GM18511 (cell line): ENCODE measurements around the gene GOSR2.

ENCODE experiments used
- ATAC-seq: cut with Tn5 transposase; IDR thresholded peaks from one replicate; pipeline ENCODE4 v1.9.1; 2021; ENCODE audit warnings: mild to moderate bottlenecking, moderate library complexity; ENCODE audit not compliant: unreplicated experiment

GOSR2 gene

DNA sequence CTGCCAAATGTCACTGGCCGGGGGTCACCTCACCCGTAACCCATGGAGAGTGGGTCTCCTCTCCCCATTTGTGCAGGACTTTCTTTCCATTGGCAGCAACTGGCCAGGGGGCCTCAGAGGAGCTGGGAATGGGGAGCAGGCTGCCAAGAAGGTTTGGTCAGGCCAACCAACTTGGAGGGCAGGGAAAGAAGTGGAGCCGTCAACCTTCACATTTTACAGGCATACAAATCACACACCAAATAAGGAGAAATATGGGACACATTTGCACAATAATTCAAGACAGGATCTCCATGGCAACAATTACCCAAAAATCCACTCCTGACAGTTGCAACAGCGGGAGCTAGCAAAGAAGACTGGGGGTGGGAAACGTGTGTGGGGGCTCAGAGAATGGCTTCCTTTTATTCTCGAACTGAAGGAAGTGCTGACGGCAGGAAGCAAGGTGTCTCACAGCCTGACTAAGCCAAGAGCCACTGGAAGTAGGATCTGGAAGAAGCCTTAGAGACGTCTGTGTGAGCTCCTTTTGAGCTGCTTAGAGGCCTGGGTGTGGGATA is 35.2 kb downstream of the GOSR2 start:
- no peak for ATAC-seq

DNA sequence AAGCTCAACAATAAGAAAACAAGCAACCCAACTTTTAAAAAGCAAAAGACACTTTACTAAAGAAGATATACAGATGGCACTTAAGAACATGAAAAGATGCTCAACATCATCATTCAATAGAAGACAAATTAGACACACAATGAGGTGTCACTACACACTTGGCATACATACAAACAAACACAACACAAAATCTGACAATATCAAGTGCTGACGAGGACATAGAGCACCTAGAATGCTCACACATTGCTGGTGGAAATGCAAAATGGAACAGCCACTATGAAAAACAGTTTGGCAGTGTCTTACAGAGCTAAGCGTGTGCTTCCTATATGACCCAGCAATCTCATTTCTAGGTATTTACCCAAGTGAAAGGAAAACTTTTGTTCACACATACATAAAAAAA is 37.2 kb downstream of the GOSR2 start:
- no peak for ATAC-seq

DNA sequence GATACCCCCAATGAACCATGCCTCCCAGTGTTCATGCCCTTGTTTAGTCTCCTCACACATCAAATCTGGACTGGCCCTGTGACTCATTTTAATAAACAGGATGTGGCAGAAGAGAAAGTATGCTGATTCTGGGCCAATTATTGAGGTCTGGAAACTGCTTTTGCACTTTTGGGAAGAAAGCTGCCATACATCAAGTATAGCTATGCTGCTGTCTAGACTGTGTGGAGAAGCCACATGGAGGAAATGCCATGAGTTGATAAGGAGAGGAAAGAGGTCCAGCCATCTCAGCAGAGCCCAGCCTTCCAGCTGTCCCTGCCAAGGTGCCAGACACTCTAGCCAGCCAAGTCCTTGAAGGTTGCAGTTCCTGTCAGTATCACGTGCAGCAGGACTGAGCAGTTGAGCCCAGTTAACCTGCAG is 39.4 kb downstream of the GOSR2 start:
- ATAC-seq: no peak

GRCh38 chr17:46963571-46963970 is 40.6 kb downstream of the GOSR2 start:
- ATAC-seq: no peak

- no peak for ATAC-seq
Measured at GRCh38 chr17:46964315-46965265, 41.6 kb downstream of the GOSR2 start.

- no peak for ATAC-seq
Measured at GRCh38 chr17:46968224-46968834, 45.4 kb downstream of the GOSR2 start.

- no peak for ATAC-seq
Measured at GRCh38 chr17:46968896-46969295, 45.9 kb downstream of the GOSR2 start.

DNA sequence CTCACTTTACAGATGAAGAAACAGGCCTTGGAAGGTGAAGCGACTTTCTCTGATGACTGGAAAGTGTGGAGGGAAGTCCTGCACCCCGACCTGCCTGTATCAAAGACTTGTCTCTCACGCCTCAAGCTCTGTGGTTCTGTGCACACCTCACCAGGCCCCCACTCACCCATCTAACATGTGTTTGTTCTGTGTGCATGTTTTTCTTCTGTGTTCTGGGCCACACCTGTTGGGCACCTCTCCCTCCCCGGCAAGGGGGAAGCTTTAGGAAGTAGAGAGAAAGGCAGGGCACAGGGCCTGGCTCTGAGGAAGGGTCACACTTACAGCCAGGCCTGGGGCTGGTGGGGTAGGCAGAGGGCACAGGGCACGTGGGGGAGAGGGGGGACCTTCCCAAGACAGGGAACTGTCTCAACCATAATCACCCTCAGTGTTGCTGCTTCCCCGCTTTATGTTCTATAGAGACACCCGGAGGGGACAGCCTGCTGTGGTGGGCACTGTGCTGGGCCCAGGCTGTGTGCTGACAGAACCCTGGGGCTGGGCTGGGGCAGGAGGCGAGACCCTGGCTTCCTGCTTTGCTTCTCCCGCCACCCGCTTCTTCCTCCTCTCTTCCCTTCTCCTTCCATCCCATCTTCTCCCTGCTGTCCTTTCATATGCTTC is 48.8 kb downstream of the GOSR2 start:
- ATAC-seq: no peak

GRCh38 chr17:46972346-46972745 is 49.4 kb downstream of the GOSR2 start:
- no peak for ATAC-seq

DNA sequence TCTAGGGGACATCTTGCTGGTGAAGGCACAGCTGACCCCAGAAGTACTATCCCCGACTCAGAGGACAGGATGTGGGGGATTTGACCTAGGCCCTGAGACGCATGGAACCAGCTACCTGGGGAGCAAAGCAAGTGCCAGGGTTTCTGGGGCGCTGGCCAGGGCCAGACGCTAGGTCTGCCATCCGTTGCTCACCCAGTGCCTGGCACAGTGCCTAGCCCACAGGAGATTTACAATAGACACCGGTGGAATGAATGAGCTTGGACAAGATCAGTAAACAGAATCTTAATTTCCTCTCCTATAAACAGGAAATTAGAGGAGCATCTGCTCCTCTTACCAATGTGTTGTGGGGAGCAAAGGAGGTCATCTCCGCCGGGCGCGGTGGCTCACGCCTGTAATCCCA is 51.1 kb downstream of the GOSR2 start:
- ATAC-seq: no peak

DNA sequence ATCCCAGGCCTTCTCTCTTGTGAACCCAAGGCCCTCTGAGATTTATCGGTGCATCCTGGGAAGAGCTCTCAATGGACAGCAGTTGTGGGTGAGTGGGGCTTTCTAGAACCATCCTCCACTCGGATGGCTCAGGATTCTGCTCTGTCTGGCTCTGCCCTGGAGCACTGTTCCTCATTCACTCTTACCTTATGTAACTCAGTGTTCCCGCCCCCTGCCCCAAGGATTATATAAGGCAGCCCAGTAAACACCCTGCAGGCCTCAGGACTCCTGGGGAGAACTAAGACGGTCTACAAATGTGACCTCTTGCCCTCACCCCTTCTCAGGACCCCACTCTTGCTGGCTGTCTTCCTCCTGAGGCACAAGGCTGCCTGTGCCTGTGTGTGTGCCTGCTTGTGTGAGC is 52.3 kb downstream of the GOSR2 start:
- ATAC-seq: no peak

- no peak for ATAC-seq
Measured at GRCh38 chr17:46976626-46977270, 53.8 kb downstream of the GOSR2 start.

DNA sequence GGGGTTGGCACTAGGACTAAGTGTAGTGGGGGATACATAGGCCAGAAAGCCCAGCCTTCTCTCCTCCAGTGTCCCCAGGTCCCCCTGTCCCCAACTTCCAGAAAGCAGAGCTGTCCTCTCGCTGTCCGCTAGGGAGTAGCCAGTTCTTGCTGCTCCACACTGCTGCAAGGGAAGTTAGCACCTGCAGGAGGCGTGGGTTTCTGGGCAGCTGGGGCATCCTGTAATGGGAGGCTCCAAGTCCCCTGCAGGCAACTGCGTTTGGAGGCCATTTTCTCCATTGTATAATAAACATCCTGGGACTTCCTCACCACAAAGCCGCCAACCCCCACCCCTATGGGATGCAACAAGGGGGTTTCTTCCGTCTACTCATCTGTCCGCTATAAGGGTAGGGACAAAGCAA is 54.4 kb downstream of the GOSR2 start:
- no peak for ATAC-seq

- ATAC-seq: no peak
Measured at GRCh38 chr17:46977750-46978488, 55.0 kb downstream of the GOSR2 start.

DNA sequence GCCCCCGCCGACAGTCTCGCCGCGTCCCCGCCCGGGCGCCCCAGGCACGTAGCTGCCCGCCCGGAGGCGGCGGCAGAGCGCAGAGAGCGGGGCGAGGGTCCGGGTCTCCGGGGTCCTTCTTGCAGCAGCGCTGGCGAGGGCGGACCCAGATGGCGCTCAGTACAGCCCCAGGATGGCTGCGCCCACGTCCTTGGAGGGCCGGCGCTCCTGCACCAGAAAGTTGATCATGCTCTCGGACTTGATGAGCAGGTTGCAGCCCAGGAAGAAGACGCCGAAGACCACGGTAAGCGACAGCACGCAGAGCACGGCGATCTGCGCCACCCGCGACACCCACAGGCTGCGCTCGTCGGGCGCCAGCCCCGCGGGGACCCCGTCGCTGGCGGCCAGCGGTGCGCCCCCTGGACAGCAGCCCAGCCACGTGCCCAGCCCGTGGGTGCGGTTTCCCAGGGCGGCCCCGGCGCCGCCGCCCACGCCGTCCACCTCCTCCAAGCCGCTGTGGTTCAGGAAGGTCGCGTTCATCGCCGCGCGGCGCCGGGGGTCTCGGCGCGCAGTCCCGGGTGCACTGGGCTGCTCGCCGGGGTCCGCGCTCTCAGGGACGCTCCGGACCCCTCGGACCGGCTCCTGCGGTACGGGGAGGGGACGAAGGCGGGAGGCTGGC is 55.7 kb downstream of the GOSR2 start:
- ATAC-seq: no peak

DNA sequence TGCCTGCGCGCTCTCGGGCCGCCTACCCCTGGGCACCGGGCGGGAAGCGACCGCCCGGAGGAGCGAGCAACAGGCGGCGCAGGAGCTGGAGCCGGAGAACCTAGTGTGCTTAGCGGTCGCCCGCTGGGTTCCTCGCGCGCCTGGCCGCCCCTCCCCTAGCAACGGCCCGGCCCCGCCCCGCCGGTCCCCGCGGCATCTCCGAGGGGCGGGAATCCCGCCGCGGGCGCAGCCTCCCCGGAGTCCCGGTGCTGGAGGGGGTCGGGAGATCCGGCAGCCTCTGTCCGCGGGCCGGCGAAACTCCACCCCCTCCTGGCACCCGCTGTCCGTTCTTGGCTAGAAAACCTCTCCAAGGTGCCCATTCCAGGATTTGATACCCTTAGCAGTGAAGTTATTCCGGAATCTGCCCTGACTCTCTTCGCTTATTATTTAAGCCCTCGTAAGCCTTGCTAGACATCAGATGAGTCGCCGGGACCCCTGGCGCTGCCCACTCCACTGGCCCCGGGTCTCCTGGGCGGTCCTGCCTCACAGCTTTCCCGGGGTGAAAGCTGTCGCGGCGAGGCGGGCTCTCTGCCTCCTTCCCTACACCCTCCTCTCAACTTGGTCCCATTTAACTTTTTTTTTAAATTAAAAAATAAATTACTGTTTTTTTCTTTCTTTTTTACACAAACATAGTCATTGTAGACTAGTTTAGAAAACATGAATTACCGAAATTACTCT is 56.3 kb downstream of the GOSR2 start, which contains the start of gene RPRML:
Gene RPRML (minus strand): TSS at position 107 of the 717 bp plus-strand sequence. CDS start 246 bp downstream, outside the sequence.
- ATAC-seq: no peak

GRCh38 chr17:46982577-46982976 is 59.6 kb downstream of the GOSR2 start:
- no peak for ATAC-seq

DNA sequence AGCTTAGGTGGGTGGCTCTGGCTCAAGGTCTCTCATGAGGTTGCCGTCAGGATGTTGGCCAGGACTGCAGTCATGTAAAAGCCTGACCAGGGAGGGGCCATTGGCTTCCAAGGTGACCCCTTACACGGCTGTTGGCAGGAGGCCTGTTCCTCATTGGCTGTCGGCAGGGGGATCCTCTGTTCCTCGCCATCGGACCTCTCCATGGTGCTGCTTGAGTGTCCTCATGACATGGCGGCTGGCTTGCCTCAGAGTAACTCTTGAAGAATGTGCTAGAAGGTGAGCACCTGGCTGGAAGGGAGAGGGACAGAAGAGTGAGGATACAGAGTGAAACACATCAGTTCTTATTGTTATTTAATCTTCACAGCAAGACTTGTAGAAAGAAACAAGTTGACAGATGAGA is 60.8 kb downstream of the GOSR2 start:
- ATAC-seq: no peak

GRCh38 chr17:46984341-46984740 is 61.4 kb downstream of the GOSR2 start:
- ATAC-seq: no peak
